HL-60/S4 treated with phorbol 12-myristate 13-acetate at 8.2 ng/mL for 4 days and 3 days (cell line): ENCODE results near the gene FRMPD2.

ENCODE experiments used
- in situ Hi-C: fragments of 300-500 bp; cut with MboI; formaldehyde crosslinking; loops from 2 replicates; pipeline ENCODE4 v1.15.0; 2022; ENCODE audit warnings: low sequenced_read_pairs

FRMPD2 gene, protein sequence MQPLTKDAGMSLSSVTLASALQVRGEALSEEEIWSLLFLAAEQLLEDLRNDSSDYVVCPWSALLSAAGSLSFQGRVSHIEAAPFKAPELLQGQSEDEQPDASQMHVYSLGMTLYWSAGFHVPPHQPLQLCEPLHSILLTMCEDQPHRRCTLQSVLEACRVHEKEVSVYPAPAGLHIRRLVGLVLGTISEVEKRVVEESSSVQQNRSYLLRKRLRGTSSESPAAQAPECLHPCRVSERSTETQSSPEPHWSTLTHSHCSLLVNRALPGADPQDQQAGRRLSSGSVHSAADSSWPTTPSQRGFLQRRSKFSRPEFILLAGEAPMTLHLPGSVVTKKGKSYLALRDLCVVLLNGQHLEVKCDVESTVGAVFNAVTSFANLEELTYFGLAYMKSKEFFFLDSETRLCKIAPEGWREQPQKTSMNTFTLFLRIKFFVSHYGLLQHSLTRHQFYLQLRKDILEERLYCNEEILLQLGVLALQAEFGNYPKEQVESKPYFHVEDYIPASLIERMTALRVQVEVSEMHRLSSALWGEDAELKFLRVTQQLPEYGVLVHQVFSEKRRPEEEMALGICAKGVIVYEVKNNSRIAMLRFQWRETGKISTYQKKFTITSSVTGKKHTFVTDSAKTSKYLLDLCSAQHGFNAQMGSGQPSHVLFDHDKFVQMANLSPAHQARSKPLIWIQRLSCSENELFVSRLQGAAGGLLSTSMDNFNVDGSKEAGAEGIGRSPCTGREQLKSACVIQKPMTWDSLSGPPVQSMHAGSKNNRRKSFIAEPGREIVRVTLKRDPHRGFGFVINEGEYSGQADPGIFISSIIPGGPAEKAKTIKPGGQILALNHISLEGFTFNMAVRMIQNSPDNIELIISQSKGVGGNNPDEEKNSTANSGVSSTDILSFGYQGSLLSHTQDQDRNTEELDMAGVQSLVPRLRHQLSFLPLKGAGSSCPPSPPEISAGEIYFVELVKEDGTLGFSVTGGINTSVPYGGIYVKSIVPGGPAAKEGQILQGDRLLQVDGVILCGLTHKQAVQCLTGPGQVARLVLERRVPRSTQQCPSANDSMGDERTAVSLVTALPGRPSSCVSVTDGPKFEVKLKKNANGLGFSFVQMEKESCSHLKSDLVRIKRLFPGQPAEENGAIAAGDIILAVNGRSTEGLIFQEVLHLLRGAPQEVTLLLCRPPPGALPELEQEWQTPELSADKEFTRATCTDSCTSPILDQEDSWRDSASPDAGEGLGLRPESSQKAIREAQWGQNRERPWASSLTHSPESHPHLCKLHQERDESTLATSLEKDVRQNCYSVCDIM (N-terminal part only)

DNA sequence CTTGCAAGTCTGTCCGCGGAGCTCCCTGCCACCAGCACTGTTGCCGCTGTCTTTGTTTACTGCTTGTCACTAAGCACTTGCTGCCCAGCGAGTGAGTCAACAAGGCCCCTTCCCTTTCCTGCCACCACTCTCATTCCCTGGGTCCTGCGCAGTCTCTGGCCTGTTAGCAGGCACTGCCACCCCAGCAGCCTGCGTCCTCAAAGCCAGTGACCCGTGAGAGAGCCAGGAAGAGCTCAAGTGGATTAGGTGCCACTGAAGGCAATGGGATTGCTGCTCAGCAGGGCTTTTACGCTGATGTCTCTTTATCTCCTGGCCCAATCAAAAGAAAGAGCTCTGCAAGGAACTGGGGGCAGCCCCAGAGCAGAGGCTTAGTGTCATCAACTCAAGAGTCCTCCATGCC, at the start of gene FRMPD2:
Gene FRMPD2, minus strand, starts transcription at position 61 of the 400 bp plus-strand sequence. CDS start 129 bp downstream, outside the sequence.
- in situ Hi-C loops = no loop called here

DNA sequence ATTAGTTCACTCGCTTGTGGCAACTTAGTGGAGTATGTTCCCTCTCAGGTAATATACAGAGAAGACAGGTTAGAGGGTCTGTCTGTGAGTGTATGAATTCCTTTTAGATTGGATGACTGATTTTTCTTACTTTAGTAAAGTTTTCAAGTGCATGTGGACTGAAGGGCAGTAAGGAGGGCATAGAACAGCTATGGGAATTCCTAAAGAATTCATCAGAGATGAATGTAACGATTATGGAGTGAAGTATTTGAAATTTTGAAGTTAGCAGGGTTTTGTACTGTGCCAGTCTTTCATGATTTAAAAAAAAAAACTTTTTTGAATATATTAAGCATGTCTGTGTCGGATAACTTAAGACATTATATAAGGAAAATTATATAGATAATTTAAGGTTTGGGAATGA, 47.5 kb upstream of the FRMPD2 start:
- in situ Hi-C loops = no loop called here

- in situ Hi-C loops = no loop called here
These were observed 43.0 kb upstream of the FRMPD2 start for GRCh38 chr10:48317321-48317990.

GRCh38 chr10:48316236-48316635, 41.7 kb upstream of the FRMPD2 start:
- in situ Hi-C loops = no loop called here

DNA sequence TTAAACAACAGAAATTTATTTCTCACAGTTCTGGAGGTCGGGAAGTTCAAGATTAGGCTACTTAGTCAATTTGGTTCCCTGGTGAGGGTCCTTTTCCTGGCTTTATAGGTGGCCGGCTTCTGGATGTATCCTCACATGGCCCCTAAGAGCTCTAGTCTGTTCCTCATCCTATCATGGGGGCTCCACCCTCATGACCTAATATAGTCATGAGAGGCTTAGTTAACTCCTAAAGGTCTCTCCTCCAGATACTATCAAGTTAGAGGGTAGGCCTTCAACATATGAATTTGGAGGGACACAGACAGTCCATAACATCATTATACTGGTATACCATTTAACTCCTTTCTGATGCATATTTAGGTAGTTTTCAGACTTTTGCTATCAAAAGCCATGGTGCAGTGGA, 39.6 kb upstream of the FRMPD2 start:
- in situ Hi-C loops = no loop called here

DNA sequence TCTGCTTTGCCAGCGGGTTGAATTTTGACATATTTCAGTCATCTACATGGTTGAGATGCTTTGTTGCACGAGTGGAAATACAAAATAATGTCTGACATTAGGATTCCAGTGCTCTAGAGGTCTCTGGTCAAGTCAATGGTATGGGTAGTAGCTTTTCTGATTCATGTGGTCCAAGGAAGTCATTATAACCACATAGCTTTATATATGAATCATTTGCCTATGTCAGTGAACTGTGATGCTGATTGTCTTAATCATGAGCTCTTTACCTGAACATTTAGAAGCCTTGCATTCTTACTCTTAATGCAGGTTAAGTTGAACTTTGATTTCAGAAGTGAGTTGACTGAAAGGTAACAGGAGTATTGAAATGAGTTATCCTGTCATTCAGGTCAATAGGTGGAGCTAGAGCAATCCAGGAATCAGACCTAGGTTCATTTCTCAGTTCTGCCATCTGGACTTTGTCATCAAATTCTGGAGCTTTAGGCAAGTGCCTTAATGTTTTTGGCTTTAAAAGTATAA, 35.3 kb upstream of the FRMPD2 start:
- in situ Hi-C loops = no loop called here

DNA sequence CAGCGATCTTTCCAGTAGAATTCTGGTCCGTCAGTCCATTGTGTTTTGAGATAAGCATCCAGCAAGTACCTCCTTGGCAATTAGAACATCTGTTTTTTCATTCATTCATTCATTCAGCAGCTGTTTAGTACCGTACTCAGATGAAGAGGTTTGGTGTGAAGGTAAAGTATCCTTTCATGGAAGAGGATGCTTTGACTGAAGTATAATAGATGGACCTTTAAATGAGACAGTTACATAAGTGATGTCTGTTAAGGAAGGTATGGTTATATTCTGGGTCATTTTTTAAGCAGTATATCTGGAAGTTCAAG, 33.2 kb upstream of the FRMPD2 start:
- in situ Hi-C loops = no loop called here

- in situ Hi-C loops = no loop called here
These were observed 32.6 kb upstream of the FRMPD2 start for GRCh38 chr10:48306870-48307710.

- in situ Hi-C loops = no loop called here
These were observed 31.9 kb upstream of the FRMPD2 start, which contains the start of gene MAPK8 for GRCh38 chr10:48306265-48306869. Gene MAPK8, plus strand, starts transcription at chr10:48306677. Its CDS starts 94,984 bp downstream, at chr10:48401661.

- in situ Hi-C loops = no loop called here
These were observed 31.4 kb upstream of the FRMPD2 start for GRCh38 chr10:48305905-48306264.

DNA sequence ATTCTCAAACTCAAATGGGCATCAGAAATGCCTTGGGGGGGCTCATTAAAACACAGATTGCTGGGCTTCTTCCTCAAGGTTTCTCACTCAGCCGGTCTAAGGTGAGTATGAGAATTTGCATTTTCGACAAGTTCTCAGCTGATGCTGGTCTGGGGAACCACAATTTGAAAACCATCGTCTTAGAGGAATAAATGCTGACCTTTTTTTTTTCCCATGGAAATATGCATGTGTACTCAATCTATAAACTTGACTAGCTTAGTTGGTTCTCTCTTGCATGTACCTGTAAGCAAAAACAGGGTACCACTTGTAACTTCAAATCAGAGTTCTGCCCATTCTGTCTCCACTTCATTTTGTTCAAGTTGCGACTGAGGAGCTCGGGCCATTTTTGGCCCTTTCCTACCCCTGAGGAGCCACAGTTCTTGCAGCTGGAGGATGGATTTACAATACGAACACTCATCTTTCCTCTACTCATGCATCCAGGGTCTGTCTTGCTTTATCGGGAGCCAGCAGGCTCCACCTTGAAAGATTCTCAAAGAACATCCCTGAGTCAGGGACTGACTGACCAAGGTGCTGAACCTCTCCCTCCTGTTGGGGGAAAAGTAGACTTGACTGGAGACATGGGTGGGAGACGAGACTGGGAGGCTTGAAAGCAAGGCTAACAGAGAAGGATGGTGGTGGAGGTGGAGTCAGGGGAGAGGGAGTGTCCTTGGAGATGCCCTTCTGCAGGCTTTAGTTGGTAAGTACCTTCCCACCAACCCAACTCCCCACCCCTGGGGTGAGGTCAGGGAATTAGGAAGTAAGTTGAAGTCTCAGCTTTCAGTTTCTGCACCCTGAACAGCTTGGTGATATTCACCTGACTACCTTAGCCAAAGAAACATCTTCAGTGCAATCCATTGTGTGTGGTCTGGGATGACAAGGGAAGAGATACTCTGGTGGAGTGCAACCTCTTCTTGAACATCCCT, 28.3 kb upstream of the FRMPD2 start:
- in situ Hi-C loops = no loop called here

DNA sequence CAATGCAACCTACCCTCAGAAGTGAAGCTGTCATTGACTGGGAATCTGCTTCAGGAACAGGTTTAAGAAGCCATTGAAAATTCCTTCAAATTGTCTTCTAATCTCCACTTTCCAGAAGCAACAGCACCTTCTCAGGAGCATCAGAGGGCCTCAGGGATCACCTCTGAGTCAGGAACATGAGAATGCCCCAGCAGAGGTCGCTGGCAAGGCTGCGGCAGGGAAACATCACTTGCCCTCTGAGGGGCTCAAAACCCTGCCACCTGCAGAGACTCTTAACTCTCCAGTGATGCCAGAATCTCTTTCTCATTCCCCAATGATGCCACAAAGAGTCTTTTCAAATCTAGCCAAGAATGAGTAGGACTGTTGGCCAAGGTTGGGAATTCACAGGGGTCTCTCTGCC, 26.1 kb upstream of the FRMPD2 start:
- in situ Hi-C loops = no loop called here

GRCh38 chr10:48299692-48300091, 25.2 kb upstream of the FRMPD2 start:
- in situ Hi-C loops = no loop called here

DNA sequence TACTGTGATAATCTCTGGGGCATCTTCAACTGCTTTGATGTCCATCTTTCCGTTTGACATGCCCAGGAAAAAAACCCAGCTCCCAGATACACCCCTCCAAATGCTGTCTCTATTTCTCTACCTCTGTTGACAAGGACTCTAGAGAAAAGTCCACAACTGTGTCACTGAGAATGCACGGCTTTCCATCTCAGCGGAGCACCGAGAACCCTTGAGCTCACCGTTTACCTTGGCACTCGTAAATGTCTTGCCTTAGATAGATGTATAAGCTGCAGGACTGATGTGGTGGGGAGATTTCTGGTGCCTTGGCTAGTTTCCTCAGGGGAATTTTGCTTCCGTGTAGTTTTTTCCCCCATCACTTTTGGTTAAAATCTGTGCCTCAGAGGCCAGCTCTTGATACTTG, 24.6 kb upstream of the FRMPD2 start:
- in situ Hi-C loops = no loop called here

DNA sequence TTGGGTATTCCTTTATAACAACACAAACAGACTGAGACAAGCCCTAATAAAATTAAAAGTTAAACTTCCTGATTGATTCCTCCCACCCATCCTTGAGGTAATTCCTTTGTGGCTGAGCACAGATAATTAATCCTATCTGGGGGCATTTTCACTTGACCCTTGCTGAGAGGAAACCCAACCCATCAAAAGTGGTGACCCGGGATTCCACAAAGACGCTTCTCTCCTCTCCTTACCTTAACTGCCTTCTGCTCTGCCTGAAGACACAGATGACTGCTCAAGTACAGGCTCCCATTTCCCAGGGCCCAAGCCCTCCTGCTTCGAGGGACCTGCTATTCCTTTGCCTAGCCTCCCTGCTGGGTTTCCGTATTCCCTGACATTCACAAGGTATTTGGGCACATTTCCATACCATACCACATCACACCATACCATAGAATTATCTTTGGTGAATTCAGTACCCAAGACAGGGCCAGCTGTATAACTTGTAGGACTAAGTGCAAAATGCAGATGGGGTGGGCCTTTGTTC, 22.1 kb upstream of the FRMPD2 start:
- in situ Hi-C loops = no loop called here

GRCh38 chr10:48294431-48294830, 19.9 kb upstream of the FRMPD2 start:
- in situ Hi-C loops = no loop called here

GRCh38 chr10:48292616-48293015, 18.1 kb upstream of the FRMPD2 start:
- in situ Hi-C loops = no loop called here

- in situ Hi-C loops = no loop called here
These were observed 16.7 kb upstream of the FRMPD2 start for GRCh38 chr10:48291190-48291589.
